GM10266 (cell line): ENCODE results near the gene USP6NL.

ENCODE experiments used
- DNase-seq: peaks from one replicate; pipeline ENCODE4 v3.0.0; 2012; ENCODE audit errors: extremely low spot score
- TF ChIP-seq, protein P1 (sequence below): IDR thresholded peaks from 2 replicates; pipeline ENCODE4 v1.5.1; 2012; ENCODE audit warnings: mild to moderate bottlenecking, low read depth; ENCODE audit not compliant: control insufficient read depth, insufficient read depth; ENCODE audit errors: missing control alignments

USP6NL gene

DNA sequence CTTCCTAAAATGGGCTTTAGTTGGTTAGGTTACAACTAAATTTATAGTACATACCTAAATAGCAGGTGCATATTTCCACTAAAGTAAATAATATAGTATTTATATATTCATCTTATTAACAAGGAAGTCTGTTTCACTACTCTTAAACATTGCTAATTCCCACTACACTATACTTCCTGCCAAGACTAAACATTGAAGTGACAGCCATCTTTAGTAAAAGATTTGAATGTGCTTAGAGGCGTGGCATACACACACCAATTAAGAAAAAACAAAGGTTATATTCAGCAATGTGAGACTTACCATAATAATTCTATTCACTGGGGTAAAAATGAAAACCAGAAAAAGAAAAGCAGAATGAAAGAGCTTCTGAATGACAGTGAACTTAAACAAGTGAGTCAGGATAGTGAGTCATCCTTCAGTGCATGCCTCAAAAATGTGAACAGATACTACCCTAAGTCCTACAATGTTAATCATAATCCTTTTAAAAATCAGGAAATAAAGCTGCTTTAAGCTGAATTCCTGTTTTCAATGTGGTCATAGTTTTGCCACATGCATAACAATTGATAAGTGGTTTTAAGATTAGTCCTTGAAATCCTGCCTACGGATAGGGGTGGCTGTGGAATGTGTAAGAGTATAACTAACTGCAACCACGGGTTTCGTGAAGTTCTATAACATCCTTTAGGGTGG lies 59.4 kb downstream of the USP6NL start:
- TF ChIP-seq, protein P1, sequence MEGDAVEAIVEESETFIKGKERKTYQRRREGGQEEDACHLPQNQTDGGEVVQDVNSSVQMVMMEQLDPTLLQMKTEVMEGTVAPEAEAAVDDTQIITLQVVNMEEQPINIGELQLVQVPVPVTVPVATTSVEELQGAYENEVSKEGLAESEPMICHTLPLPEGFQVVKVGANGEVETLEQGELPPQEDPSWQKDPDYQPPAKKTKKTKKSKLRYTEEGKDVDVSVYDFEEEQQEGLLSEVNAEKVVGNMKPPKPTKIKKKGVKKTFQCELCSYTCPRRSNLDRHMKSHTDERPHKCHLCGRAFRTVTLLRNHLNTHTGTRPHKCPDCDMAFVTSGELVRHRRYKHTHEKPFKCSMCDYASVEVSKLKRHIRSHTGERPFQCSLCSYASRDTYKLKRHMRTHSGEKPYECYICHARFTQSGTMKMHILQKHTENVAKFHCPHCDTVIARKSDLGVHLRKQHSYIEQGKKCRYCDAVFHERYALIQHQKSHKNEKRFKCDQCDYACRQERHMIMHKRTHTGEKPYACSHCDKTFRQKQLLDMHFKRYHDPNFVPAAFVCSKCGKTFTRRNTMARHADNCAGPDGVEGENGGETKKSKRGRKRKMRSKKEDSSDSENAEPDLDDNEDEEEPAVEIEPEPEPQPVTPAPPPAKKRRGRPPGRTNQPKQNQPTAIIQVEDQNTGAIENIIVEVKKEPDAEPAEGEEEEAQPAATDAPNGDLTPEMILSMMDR = no peak
- no peak for DNase-seq

DNA sequence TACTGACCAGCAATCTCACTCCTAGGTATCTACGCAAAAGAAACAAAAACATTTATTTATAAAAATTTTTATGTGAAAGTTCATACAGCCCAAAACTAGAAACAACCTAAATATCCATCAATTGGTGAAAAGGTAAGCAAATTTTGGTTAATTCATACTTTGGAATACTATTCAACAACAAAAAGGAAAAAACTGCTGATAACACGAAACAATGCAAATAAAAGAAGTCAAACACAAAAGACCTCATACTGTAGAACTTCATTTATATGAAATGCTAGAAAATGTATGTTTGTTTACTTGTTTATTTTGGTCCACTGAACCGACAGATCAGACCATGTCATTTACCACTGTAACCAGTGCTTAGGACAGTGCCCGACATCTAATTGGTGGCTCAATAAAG lies 60.3 kb downstream of the USP6NL start:
- TF ChIP-seq, protein P1 = no peak
- no peak for DNase-seq

DNA sequence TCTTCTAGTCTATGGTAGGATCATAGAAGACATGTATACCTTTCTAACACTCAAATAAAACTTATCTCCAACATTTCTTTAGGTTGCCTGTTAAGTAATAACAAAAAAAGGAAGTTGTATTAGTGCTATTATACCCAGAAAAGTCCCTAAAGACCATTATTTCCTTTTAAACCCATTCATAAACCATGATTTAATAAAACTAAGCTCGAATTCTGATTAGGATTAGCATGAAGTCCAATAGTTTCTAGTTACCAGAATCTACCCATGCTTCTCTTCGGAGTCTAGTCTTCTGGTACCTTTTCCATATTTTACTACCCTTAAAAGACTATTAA lies 62.7 kb downstream of the USP6NL start:
- no peak for DNase-seq
- TF ChIP-seq, protein P1 = no peak

DNA sequence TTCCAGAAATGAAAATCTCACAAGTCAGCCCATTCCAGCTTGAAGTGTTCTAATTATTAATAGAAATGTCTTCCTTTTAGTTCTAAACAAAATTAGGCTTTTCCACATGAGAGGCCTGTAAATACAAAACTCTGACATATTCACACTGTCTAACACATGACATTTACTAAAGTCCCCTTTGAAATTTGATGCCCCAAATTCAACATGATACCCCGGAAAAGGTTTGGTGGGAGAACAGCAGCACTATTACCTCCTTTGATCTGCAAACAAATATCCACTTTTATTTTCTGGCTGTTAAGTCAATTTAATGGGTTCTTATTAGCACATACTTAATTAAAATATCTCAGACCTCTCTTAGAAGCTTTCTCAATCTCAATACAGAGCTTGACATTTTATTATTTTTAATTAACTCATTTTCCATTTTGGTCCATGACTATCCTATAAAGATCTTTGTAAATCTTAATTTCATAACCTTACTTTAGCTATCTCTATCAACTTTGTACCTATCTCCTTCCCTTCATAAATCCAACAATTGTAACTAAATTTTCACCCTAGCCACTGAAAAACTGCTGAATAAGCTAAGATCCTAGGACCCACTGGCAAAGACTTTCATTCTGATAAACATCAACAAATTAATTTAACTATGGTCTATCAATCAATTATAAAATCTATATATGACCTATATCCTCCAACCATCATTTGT lies 63.2 kb downstream of the USP6NL start:
- DNase-seq = no peak
- TF ChIP-seq, protein P1 = no peak

DNA sequence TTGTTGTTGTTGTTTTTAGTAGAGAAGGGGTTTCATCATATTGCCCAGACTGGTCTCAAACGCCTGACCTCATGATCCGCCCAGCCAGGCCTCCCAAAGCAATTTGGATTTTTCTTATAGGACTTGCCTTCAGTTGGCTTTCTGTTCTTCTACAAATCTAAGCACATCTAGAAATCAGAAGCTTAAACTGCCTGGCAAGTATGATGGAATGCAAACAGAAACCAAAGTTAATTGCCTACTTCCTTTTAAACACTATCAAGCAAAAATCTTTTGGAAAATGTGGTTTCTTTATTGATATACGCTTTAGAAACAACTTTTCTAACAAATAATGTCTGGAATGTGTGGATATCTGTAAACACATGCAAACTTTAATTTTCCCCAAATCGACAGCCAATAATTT lies 64.9 kb downstream of the USP6NL start:
- no peak for DNase-seq
- TF ChIP-seq, protein P1 = no peak

DNA sequence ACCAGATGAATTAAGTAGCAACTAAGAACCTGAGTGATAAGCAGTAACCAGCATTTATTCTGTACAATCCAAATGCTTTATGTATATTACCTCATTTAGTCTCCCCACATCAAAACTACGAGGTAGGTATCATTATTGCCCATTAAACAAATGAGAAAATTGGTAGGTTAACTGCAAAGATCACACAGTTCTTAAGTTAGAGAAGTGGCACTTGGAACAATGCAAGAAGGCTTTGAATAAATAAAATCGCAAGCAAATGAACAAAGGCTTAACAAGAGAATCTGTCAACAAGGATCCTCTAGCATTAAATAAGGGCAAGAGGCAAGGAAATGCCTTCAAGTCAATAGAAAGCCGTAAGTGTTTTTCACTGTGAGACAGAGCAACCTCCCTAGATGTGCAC lies 70.2 kb downstream of the USP6NL start:
- TF ChIP-seq, protein P1 = no peak
- no peak for DNase-seq

DNA sequence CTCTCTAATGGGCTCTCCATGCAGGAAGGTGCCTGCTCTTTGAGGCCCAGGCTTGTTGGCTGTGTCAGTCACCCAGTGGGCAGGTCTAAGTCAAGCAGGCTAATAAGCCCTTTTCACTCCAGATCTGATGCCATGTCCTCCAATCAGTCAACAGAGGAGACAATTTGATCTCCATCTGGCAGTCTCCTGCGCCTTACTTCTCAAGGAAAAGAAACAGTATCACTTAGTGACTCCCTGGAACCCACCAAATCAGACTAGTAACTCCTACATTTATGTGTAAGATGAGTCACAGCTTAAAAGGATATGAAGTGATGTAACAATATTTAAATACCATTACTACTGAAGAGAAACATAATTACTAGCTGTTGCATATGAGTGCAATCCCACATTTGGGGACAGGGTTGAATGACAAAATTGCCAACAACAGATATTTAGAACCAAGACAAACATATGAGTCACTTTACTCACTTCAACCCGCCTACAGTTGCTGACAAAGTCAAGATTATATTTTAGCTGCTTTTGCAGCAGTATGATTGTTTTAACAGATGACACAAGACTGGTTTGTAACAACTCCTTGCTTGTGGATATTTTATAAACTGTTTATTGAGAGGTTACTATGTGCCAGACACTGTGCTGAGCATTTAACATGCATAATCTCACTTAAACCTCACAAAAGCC lies 72.1 kb downstream of the USP6NL start:
- DNase-seq = no peak

More for the DNA sequence above, 72.1 kb downstream of the USP6NL start:
- TF ChIP-seq, protein P1 = no peak
